Measurements from ENCODE around the gene PARP1.

Gene PARP1

DNA sequence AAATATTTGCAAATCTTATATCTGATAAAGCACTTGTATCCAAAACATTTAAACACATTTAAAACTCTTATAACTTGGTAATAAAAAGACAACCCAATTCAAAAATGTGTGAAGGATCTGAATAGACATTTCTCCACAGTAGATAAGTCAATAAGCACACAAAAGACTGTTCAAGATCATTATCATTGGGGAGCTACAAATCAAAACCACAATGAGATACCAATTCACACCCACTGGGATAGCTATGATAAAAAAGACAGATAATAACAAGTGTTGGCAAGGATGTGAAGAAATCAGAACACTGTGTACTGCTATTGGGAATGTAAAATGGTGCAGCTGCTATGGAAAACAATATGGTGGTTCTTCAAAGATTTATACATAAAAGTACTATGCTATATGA, 93.8 kb downstream of the PARP1 start:
- H3K4me3 ChIP-seq (ENCODE audit: low read depth, low read length) = no peak overlapping the region
- no peak for DNase-seq (ENCODE audit: low read depth)
- no peak for TF ChIP-seq CTCF (IDR thresholded peaks at IDR 0.05; ENCODE audit: control insufficient read depth, extremely low read depth, insufficient read depth)

- no peak for TF ChIP-seq CTCF (IDR thresholded peaks at IDR 0.05; ENCODE audit: control insufficient read depth, extremely low read depth, insufficient read depth)
- H3K4me3 ChIP-seq (ENCODE audit: low read depth, low read length) = no peak overlapping the region
- no peak for DNase-seq (ENCODE audit: low read depth)
Measured at GRCh38 chr1:226312065-226312464, 95.8 kb downstream of the PARP1 start.

DNA sequence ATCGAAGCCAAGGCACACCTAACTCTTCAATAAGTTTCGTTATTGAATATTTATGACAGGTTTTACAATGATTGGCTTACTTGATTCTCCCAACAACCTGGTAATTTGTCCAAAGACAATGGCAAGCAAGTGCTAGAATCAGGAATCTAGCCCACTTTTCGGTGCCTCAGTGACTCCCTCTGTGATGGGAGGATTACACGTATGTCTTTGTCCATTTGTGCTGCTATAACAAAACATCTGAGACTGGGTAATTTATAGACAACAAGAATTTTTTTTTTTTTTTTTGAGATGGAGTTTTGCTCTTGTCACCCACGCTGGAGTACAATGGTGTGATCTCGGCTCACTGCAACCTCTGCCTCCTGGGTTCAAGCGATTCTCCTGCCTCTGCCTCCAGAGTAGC, 96.5 kb downstream of the PARP1 start:
- H3K4me3 ChIP-seq (ENCODE audit: low read depth, low read length) = no peak overlapping the region
- no peak for TF ChIP-seq CTCF (IDR thresholded peaks at IDR 0.05; ENCODE audit: control insufficient read depth, extremely low read depth, insufficient read depth)
- no peak for DNase-seq (ENCODE audit: low read depth)

Data from LNCaP clone FGC (cell line).